Activated T-helper 9 cell treated with anti-CD3 and anti-CD28 coated beads, Interleukin-2, amount 50 U/mL, for 16 hours (primary cell): ENCODE results near the gene PAK1.
"Not testable (repeated sequence)": the region's sequence is repeated elsewhere in the genome, so short reads cannot be mapped to it uniquely, and the experiment has no call there.

ENCODE experiments used
- DNase-seq: peaks from one replicate; pipeline ENCODE4 v3.0.0-alpha.2; 2020; ENCODE audit warnings: low read depth

Gene PAK1

DNA sequence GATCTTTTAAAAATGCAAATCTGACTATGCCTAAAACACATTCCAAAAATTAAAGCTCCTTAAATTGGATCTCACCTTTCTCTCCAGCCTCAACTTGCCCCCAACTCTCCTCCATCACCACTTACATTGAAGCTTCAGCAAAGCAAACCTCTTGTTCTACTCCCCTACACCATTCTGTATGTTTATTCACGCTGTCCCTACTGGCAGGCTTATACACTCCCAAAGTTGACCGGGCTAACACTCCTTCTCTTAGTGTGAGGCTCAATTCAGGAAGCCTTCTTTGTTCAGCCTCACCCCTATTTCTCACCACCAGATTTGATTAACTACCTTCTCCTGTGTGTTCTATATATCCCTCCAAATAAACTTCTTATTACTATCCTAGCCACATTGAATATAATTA is 170.6 kb downstream of the PAK1 start:
- no peak for DNase-seq

DNA sequence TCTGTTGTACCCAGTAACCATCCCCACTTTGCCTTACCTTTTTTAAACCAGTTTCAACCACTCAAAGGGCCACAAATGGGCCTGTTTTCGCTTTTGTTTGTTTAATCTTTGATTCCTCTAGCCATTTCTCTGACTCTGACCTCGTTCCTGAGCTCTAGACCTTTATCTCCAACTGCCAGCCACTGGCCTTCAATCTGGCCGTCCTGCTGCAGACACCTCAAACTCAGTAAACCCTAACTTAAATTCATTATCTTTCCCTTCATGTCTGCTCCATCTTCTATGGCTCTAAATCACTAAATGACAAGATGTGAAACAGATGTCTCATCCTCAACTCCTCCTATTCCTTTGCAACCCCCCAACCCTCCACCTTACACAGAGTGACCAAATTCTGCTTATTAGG is 171.1 kb downstream of the PAK1 start:
- DNase-seq, result no peak

DNA sequence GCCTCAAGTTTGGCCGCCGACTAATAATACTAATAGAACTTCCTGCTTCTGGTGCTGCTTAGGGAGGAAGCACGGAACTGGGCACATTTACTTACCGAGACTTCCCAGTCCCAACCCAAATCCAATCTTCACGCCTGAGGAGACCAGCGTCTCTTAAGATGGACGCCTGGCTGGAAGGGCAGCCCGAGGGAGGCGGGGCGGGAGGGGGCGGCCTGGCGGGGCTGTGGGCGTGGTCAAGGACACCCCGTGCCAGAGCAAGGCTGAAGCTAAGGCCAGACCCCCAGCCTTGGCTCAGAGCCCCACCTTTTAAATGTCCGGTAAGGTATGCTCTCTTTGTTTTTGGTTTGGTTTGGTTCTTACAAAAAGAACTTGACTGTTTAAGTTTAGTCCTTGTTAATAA is 172.4 kb downstream of the PAK1 start, which contains the start of gene GDPD4:
TSS of gene GDPD4 (minus strand) at position 177 of the 400 bp plus-strand sequence. CDS start 16,549 bp downstream, outside the sequence.
- no peak for DNase-seq

DNA sequence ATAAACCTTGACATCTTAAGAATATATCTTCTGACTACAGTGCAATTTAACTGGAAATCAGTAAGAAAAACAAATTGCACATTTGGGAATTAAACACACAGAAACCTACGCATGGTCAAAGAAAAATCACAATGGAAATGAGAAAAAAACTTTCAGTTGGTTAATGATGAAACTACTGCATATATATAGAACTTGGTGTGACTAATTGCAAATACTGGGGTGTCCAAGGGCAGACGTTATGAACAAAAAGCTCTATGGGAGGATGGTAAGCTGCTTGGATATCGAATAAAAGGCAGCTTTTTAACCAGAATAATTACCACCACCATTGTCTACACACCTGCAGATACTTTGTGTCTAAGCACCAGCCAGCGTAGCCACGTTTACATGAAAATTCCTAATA is 173.2 kb downstream of the PAK1 start:
- no peak for DNase-seq

DNA sequence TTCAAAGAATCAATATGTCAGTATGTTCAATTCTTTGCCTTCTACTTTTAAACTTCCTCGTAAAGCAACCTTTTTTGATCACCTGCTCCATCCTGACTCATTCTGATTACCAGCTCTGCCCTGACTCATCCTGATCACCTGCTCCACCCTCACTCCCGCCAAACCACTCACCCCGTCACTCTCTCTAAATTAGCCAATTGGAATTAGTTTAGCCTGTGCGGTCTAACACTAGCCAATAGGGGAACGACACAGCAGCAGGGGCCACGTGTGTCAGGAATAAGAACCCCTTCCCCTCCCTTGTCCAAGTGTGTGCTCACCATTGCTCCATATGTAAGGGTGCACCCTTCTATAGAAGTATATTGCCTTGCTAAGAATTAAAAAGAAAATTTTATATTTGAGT is 173.9 kb downstream of the PAK1 start:
- not testable (repeated sequence) for DNase-seq

DNA sequence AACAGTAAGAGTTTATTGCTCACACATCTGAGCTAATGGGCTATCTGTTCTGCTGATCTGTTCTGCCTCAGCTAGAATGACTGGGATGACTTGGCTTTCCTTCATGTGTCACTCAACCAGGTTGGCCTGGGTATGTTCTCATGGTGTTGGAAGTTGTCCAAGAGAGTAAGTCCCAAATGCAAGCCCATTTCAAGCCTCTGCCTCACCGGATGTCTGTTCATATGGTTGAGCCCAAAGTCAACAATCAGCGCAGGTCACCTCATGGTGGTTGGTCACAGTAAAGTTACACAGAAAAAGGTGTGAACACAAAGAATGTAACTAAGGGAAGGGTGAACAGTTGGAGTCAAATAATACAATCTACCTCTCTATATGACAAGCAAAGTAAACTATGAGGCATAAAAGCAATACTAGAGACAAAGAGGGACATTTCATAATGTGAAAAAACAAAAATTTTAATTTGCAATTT is 174.3 kb downstream of the PAK1 start:
- no peak for DNase-seq

DNA sequence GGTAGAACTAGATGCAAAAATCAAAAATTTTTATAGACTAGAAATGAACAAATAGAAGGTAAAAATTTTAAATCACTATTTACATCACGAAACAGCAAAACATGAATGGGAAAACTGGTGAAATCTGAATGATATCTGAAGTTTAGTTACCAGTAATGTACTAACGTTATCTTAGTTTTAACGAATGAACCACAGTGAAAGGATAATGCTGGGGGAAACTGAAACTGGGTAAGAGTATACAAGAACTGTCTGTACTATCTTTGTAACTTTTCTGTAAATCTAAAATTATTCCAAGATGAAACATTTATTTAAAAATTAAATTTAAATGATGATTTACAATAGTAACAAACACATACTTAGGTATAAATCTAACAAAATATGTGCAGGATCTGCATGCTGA is 179.9 kb downstream of the PAK1 start:
- DNase-seq, result no peak

DNA sequence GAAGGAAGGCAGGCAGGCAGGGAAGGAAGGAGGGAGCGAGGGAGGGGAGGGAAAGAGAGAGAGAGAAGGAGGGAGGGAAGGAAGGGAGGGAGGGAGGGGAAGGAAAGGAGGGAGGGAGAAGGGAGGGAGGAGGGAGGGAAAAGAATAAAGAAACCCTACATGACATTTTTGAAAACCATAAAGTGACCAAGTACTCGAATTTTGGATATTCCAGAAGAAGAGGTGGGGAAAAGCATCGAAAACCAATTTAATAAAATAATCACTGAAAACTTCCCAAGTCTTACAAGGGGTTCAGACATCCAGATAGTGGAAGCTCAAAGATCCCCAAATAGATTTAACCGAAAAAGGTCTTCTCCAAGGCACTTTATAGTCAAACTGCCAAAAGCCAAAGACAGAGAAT is 184.2 kb downstream of the PAK1 start:
- no peak for DNase-seq

DNA sequence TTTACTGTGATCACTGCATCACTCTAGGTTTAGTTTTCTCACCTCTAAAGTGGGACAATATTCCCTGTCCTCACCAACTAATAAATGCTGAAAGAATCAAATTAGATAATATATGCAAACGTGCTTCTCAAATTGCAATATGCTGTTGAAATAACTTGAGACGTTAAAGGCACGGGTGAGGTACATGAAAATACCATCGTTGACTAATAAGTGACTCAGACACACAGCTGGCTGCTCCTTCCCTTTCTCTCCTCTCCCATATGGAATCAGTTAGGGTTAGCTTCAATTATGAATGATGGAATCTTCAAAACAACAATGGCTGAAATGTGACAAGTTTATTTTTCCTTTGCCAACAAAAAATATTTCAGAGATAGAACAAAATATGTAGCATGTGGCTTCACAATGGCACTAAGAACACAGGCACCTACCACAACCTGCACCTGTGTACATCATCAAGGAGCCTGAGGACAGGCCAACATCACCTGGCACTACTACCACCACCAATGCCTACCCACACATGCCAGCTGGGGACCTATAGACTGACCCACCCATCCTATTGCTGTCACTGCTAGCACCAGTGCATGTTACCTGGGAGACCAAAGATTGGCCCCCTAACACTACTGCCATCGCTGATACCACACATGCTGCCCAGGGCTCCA is 186.2 kb downstream of the PAK1 start:
- no peak for DNase-seq

DNA sequence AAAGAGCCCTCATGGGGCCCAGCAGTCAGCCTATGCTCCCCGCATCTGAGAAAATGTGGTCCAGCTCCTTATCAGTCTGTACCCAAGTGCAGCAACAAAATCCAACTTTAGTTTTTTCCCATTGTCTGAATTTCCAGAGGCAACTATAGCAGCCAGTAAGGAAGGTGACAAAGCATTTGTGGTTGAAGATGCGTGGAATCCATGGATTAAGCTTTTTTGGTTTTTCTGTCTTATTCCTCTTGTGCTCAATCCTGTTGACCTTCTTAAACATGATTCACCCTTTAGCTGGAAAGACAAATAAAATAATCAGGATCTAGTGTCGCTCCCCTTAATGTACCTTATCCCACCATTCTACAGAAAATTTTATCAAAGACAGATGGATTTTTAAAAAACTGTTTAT is 186.8 kb downstream of the PAK1 start:
- DNase-seq, result no peak

DNA sequence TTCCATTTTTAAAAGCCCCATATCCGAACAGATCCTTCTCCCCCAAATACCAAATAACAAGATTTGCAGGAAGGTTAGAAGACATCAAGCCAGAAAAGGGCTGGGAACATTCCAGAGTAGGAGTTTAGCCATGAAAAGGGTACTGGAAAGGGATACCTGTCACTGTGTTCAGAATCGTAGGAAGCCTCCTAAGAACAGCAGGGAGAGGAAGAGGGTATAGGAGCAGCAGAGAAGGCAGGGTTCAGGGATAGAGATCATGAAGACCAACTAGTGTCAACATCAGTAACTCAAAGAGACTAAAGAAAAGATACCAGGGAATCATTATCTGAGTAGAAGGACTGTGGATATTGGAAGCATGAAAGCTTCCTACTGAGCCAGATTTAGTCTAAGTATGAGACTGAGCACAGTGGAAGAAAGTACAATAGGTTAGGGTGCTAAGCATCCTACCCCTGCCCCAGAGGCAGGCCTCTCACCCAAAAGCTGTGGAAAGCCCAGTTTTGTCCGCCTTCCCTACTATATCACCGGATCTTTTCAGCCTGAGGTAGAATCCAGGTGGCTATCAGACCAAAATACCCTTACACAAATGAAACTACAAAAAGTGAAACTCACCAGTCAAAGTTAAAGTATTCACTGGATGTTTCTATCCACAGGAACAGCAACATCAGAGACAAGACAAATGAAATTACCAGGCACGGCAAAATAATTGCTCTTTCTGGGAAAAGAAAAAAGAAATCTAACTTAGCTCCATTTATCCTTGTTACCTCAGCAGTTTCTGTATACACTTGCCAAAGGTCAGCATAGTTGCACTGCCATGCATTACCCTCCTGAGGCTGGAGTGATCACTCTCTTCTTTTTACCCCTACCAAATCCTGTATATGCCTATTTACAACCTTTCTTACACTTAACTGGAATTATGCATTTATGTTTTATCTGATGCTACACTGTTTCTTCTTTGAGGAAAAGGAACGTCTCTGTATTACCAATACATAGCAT is 189.1 kb downstream of the PAK1 start:
- DNase-seq, result no peak

DNA sequence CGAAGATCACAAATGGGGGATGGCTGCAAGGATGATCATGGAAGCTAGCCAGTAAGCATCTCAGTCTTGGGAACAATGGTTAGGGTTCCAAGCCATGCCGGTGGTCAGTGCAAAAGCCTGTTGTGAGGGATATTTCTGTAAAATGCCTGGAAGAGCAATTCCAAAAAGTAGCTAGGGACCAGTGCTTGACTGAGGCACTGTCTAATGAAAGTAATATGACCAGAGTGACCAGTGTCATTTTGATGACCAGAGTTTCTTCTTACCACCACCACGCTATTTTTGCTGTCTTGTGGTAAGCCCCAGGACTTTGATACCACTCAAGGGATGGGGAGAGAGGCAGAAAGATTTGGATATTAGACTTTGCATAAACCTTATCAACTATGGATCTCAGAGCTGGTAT is 190.8 kb downstream of the PAK1 start:
- no peak for DNase-seq

DNA sequence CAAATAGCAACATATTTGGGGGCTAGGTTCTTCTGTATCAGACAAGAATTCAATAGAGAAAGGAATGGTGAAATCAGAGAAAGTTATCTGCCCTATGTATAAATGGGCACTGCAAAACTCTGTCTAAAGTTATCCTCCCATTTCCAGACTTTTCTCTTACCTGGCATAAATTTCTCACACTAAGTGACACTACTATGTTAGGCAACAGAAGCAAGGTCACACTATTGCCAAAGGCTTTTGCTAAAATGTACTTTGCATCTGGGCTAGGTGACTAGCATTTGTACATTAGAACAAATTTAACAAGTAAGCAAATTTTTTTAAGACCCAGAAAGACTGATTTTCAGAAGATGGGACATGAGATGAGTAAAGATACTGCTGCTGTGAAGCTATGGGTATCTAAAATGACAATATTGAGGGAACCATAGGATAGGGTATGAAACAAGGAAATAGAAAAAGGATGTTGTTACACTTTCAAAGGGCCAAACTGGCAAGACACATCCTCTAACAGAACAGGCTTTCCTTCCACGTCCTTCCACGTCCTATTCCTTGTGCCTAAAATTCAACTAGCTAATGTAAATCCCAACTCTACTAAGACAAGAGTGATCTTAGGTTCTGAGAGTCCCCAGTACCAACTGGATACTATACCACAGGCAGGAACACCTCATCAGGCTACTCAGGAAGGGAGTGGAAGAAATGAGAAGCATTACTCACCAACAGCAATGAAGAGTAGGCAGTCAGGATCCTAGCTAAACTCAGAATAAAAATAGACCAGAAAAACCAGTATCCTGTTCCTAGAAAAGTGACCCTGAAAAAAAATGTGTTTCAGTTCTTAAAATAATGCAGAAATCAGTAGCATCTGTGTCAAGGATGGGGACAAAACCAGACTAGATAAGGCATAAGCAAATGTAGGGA is 195.0 kb downstream of the PAK1 start:
- no peak for DNase-seq

DNA sequence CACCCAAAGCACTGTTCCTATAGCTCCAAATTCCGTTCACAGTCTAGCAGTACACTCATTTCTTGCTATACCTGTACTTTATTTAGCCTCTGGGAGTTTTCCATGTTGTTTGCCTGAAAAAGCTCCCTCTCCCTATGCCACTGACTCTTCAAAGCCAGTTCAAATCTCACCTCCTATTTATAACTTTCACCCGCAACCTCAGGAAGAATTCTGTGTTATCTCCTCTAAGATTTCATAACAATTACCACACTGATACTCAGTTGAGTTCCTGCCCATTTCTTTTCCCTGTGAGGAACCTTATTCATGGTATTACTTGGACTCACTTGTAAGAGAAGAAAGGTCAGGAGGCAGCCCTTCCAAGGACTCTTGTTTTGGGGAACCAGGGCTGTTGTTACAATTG is 197.6 kb downstream of the PAK1 start:
- DNase-seq, result no peak
